H9 (cell line): ENCODE measurements around the gene TFG. TPM values are rescaled to one million over a fixed set of nuclear protein-coding genes. Genes with fewer than 3 reads are reported as not detected.

Experiments
- DNase-seq: peaks from one replicate; pipeline ENCODE4 v3.0.0-alpha.2; 2017
- H2AFZ ChIP-seq: one replicate; pipeline ENCODE4 v1.6.1; 2013; ENCODE audit warnings: mild to moderate bottlenecking, low read length, control low read depth, moderate library complexity
- H2AK5ac ChIP-seq: 2 replicates; pipeline ENCODE4 v1.6.1; 2013; ENCODE audit warnings: low read length, control low read depth, mixed read lengths; ENCODE audit not compliant: insufficient read length
- H2BK120ac ChIP-seq: one replicate; pipeline ENCODE4 v1.6.1; 2013; ENCODE audit warnings: low read depth, mild to moderate bottlenecking, low read length, control low read depth, inconsistent platforms; ENCODE audit not compliant: poor library complexity, severe bottlenecking
- H2BK12ac ChIP-seq: 2 replicates; pipeline ENCODE4 v1.6.1; 2013; ENCODE audit warnings: low read length, control low read depth, mixed read lengths, low read depth; ENCODE audit not compliant: insufficient read length
- H2BK15ac ChIP-seq: 2 replicates; pipeline ENCODE4 v1.6.1; 2013; ENCODE audit warnings: low read depth, low read length, control low read depth
- H2BK20ac ChIP-seq: one replicate; pipeline ENCODE4 v1.6.1; 2013; ENCODE audit warnings: low read depth, mild to moderate bottlenecking, low read length, control low read depth, inconsistent platforms; ENCODE audit not compliant: poor library complexity, severe bottlenecking
- H2BK5ac ChIP-seq: 2 replicates; pipeline ENCODE4 v1.6.1; 2013; ENCODE audit warnings: low read length, control low read depth, mixed read lengths; ENCODE audit not compliant: insufficient read length
- H3K14ac ChIP-seq: 2 replicates; pipeline ENCODE4 v1.6.1; 2013; ENCODE audit warnings: low read length, control low read depth; ENCODE audit not compliant: insufficient read depth
- H3K18ac ChIP-seq: 2 replicates; pipeline ENCODE4 v1.6.1; 2013; ENCODE audit warnings: low read depth, mild to moderate bottlenecking, mixed read lengths, low read length, control low read depth; ENCODE audit not compliant: insufficient read length
- H3K23ac ChIP-seq: 2 replicates; pipeline ENCODE4 v1.6.1; 2013; ENCODE audit warnings: low read length, control low read depth, mixed read lengths, low read depth; ENCODE audit not compliant: insufficient read length
- H3K23me2 ChIP-seq: 2 replicates; pipeline ENCODE4 v1.6.1; 2013; ENCODE audit warnings: low read depth, mild to moderate bottlenecking, mixed read lengths, low read length, control low read depth; ENCODE audit not compliant: insufficient read length, poor library complexity, severe bottlenecking
- H3K27ac ChIP-seq: 2 replicates; pipeline ENCODE4 v1.5.1; 2013; ENCODE audit warnings: low read length, control low read depth, mixed read lengths, low read depth; ENCODE audit not compliant: insufficient read length
- H3K27me3 ChIP-seq: 2 replicates; pipeline ENCODE4 v1.6.1; 2013; ENCODE audit warnings: low read length, control low read depth, inconsistent platforms; ENCODE audit not compliant: insufficient read depth
- H3K4ac ChIP-seq: 2 replicates; pipeline ENCODE4 v1.6.1; 2013; ENCODE audit warnings: low read depth, mild to moderate bottlenecking, control low read depth, inconsistent platforms, low read length, moderate library complexity
- H3K4me1 ChIP-seq: 2 replicates; pipeline ENCODE4 v1.6.1; 2013; ENCODE audit warnings: low read length, control low read depth, inconsistent platforms; ENCODE audit not compliant: insufficient read depth
- H3K4me2 ChIP-seq: 2 replicates; pipeline ENCODE4 v1.6.1; 2013; ENCODE audit warnings: low read length, control low read depth, mixed read lengths; ENCODE audit not compliant: insufficient read length, insufficient read depth
- H3K56ac ChIP-seq: 2 replicates; pipeline ENCODE4 v1.6.1; 2013; ENCODE audit warnings: low read depth, mild to moderate bottlenecking, mixed read lengths, low read length, control low read depth; ENCODE audit not compliant: insufficient read length
- H3K79me1 ChIP-seq: 2 replicates; pipeline ENCODE4 v1.6.1; 2013; ENCODE audit warnings: low read depth, mild to moderate bottlenecking, moderate library complexity, low read length, control low read depth, inconsistent platforms; ENCODE audit not compliant: insufficient read depth, poor library complexity, severe bottlenecking
- H3K79me2 ChIP-seq: 2 replicates; pipeline ENCODE4 v1.6.1; 2013; ENCODE audit warnings: low read length, control low read depth, inconsistent platforms; ENCODE audit not compliant: insufficient read depth
- H3K9ac ChIP-seq: 2 replicates; pipeline ENCODE4 v1.6.1; 2013; ENCODE audit warnings: low read length, control low read depth, mixed read lengths; ENCODE audit not compliant: insufficient read length; ENCODE audit errors: extremely low read depth
- H3K9me3 ChIP-seq: one replicate; pipeline ENCODE4 v1.6.1; 2013; ENCODE audit warnings: low read depth, low read length, inconsistent platforms; ENCODE audit not compliant: control insufficient read depth
- H3T11ph ChIP-seq: one replicate; pipeline ENCODE4 v1.6.1; 2013; ENCODE audit warnings: mild to moderate bottlenecking, low read length, control low read depth, inconsistent platforms
- H4K20me1 ChIP-seq: one replicate; pipeline ENCODE4 v1.6.1; 2013; ENCODE audit not compliant: control insufficient read depth, insufficient read length, insufficient read depth
- H4K5ac ChIP-seq: 2 replicates; pipeline ENCODE4 v1.6.1; 2013; ENCODE audit warnings: low read depth, mild to moderate bottlenecking, mixed read lengths, low read length, control low read depth; ENCODE audit not compliant: insufficient read length
- H4K8ac ChIP-seq: replicated peaks from 2 replicates; pipeline ENCODE4 v1.6.1; 2013; ENCODE audit warnings: low read length, control low read depth, mixed read lengths, low read depth; ENCODE audit not compliant: insufficient read length
- H4K91ac ChIP-seq: 2 replicates; pipeline ENCODE4 v1.6.1; 2013; ENCODE audit warnings: low read depth, mild to moderate bottlenecking, moderate library complexity, mixed read lengths, low read length, control low read depth; ENCODE audit not compliant: insufficient read length
- H3K27ac Mint-ChIP-seq, 3 experiments: 2 replicates in 2 of 3; 3 replicates in 1 of 3; pipeline ENCODE4 v1.8.0; 2020 to 2021; ENCODE audit warnings: mixed read lengths in 3 of 3, mild to moderate bottlenecking in 1 of 3, moderate library complexity in 1 of 3
- H3K27me3 Mint-ChIP-seq: 2 replicates; pipeline ENCODE4 v1.8.0; 2021; ENCODE audit warnings: low read depth, mild to moderate bottlenecking, moderate library complexity, mixed read lengths
- H3K36me3 Mint-ChIP-seq, 3 experiments: 2 replicates in 2 of 3; 3 replicates in 1 of 3; pipeline ENCODE4 v1.8.0; 2020 to 2021; ENCODE audit warnings: low read depth in 3 of 3, mixed read lengths in 3 of 3; ENCODE audit not compliant: insufficient read depth in 1 of 3
- H3K4me1 Mint-ChIP-seq, 2 experiments: 2 replicates each; pipeline ENCODE4 v1.8.0; 2020; ENCODE audit warnings: mixed read lengths in 2 of 2
- H3K4me3 Mint-ChIP-seq, 2 experiments: 2 replicates in 1 of 2; 3 replicates in 1 of 2; pipeline ENCODE4 v1.8.0; 2020 to 2021; ENCODE audit warnings: mild to moderate bottlenecking in 2 of 2, mixed read lengths in 2 of 2, moderate library complexity in 1 of 2
- H3K9me3 Mint-ChIP-seq, 2 experiments: 2 replicates in 1 of 2; 3 replicates in 1 of 2; pipeline ENCODE4 v1.8.0; 2020; ENCODE audit warnings: mild to moderate bottlenecking in 2 of 2, mixed read lengths in 2 of 2, moderate library complexity in 1 of 2
- WGBS: extraction: QIAGEN DNeasy Blood & Tissue Kit; methylation state at CpG from one replicate; pipeline ENCODE4 v1.1.7; 2013; ENCODE audit warnings: missing lambda C conversion rate, low lambda C conversion rate, mixed read lengths; ENCODE audit not compliant: insufficient read length; ENCODE audit errors: extremely low coverage; 5-methylcytosine and 5-hydroxymethylcytosine counted together
- total RNA-seq: library from RNA; stranded (reverse); gene quantifications from 2 replicates; pipeline ENCODE4 v1.2.1, GENCODE V29; 2021
- TF ChIP-seq, protein P1 (sequence below): fragments of 200-600 bp; sonication (generic); conservative IDR thresholded peaks from 3 replicates; pipeline ENCODE4 v1.8.0; 2021; ENCODE audit warnings: antibody characterized with exemption, mild to moderate bottlenecking

Gene TFG
- total RNA-seq, 1 experiment from 2014 or later: 80.7 TPM

DNA sequence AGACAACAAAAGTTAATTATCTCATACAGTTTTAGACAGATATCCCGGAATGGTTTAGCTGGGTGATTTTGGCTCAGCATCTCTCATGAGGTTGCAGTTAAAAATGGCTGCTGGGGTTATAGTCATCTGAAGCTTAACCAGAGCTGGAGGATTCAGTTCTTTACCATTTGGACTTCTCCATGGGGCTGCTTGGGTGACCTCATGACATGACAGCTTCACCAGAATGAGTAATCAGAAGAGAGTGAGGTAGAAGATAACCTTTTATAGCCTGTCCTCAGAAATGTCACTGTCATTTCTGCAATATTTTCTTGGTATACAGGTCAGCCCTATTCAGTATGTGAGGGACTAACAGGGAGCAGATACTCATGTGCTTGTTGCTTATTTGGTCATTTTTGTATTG, 30.9 kb downstream of the TFG start:
- Histone ChIP-seq H3K23ac (no peak overlapping the region), H4K91ac (no peak overlapping the region), H3K79me1 (no peaks in the 10 kb centered on the region), H3K4ac (no peak overlapping the region), H3K18ac (no peak overlapping the region), H3K79me2 (no peaks in the 10 kb centered on the region), H3K27me3 (no peaks in the 10 kb centered on the region), H2BK12ac (no peak overlapping the region), H3K9me3 (no peaks in the 10 kb centered on the region), H3K4me2 (no peak overlapping the region), H3K4me1 (no peaks in the 10 kb centered on the region), H3T11ph (no peak overlapping the region), H2BK120ac (no peak overlapping the region), H4K5ac (no peak overlapping the region), H3K56ac (no peak overlapping the region), H3K27ac (no peak overlapping the region), H4K20me1 (no peaks in the 10 kb centered on the region), H2BK20ac (no peak overlapping the region), H2BK5ac (no peak overlapping the region), H2AFZ (no peak overlapping the region), H2BK15ac (no peak overlapping the region), H2AK5ac (no peak overlapping the region), H3K9ac (no peak overlapping the region), H4K8ac (no peak overlapping the region), H3K23me2 (no peaks in the 10 kb centered on the region), H3K14ac (no peak overlapping the region)
- no peak overlapping the region for H3K27ac Mint-ChIP-seq
- no peak for DNase-seq
- TF ChIP-seq, protein P1, sequence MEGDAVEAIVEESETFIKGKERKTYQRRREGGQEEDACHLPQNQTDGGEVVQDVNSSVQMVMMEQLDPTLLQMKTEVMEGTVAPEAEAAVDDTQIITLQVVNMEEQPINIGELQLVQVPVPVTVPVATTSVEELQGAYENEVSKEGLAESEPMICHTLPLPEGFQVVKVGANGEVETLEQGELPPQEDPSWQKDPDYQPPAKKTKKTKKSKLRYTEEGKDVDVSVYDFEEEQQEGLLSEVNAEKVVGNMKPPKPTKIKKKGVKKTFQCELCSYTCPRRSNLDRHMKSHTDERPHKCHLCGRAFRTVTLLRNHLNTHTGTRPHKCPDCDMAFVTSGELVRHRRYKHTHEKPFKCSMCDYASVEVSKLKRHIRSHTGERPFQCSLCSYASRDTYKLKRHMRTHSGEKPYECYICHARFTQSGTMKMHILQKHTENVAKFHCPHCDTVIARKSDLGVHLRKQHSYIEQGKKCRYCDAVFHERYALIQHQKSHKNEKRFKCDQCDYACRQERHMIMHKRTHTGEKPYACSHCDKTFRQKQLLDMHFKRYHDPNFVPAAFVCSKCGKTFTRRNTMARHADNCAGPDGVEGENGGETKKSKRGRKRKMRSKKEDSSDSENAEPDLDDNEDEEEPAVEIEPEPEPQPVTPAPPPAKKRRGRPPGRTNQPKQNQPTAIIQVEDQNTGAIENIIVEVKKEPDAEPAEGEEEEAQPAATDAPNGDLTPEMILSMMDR: no peak
- H3K27me3 Mint-ChIP-seq: no peaks in the 10 kb centered on the region
- peaks cover 14 to 51% (median 38%) of the 10 kb centered on the region in 3 experiments; a peak in 6 of 7 replicates for H3K36me3 Mint-ChIP-seq
- H3K9me3 Mint-ChIP-seq: no peaks in the 10 kb centered on the region
- H3K4me3 Mint-ChIP-seq: no peak overlapping the region
- whole genome bisulfite sequencing: no CpG with 5 or more reads among the region's 1 CpG
- peaks cover 25 to 33% of the 10 kb centered on the region in 2 experiments for H3K4me1 Mint-ChIP-seq
